Calu3 (cell line): ENCODE results near the gene CNTNAP2. TPM values are rescaled to one million over a fixed set of nuclear protein-coding genes. Genes with fewer than 3 reads are reported as not detected.

Experiments
- BruUV-seq: library from RNA; stranded (reverse); fragments of 400-500 nt; replicated peaks from 2 replicates; lab custom pipeline; 2021; lab: Mats Ljungman, UMichigan
- CTCF ChIA-PET: fragments of 300-600 bp; sonication (Branson Sonifier 250); formaldehyde crosslinking; loops from one replicate; lab custom pipeline; 2022; ENCODE audit warnings: antibody characterized with exemption; lab: Charles Lee
- DNase-seq: peaks from one replicate; pipeline ENCODE4 v3.0.0; 2022
- H3K27ac Mint-ChIP-seq: one replicate; pipeline ENCODE4 v1.8.0; 2022; ENCODE audit warnings: mixed read lengths; ENCODE audit not compliant: unreplicated experiment
- H3K27me3 Mint-ChIP-seq: one replicate; pipeline ENCODE4 v1.8.0; 2022; ENCODE audit warnings: mixed read lengths; ENCODE audit not compliant: unreplicated experiment
- H3K36me3 Mint-ChIP-seq: one replicate; pipeline ENCODE4 v1.8.0; 2022; ENCODE audit warnings: mild to moderate bottlenecking, moderate library complexity, mixed read lengths; ENCODE audit not compliant: insufficient read depth, unreplicated experiment
- H3K4me1 Mint-ChIP-seq: one replicate; pipeline ENCODE4 v1.8.0; 2022; ENCODE audit warnings: mild to moderate bottlenecking, low read depth, mixed read lengths; ENCODE audit not compliant: unreplicated experiment
- H3K4me3 Mint-ChIP-seq: one replicate; pipeline ENCODE4 v1.8.0; 2022; ENCODE audit warnings: mild to moderate bottlenecking, low read depth, moderate library complexity, mixed read lengths; ENCODE audit not compliant: unreplicated experiment
- H3K9me3 Mint-ChIP-seq: one replicate; pipeline ENCODE4 v1.8.0; 2022; ENCODE audit warnings: low read depth, mixed read lengths; ENCODE audit not compliant: unreplicated experiment
- CTCF ChIP-seq: fragments of 200-600 bp; IDR thresholded peaks from one replicate; pipeline ENCODE4 v1.8.0; 2022; ENCODE audit warnings: antibody characterized with exemption; ENCODE audit not compliant: unreplicated experiment
- intact Hi-C: fragments of 100-400 bp; cut with micrococcal nuclease; formaldehyde crosslinking; loops from one replicate; pipeline ENCODE4 v1.10.0; 2022; ENCODE audit not compliant: unreplicated experiment
- total RNA-seq: library from RNA; stranded (reverse); gene quantifications from 2 replicates; pipeline ENCODE4 v1.2.3, GENCODE V29; 2022

The CNTNAP2 gene
- total RNA-seq, 1 experiment from 2014 or later, result 1.1 TPM

- CTCF ChIA-PET, result no interaction called here
- Mint-ChIP-seq H3K4me1 (no peaks in the 10 kb centered on the region), H3K36me3 (no peaks in the 10 kb centered on the region), H3K27ac (no peak overlapping the region), H3K4me3 (no peak overlapping the region), H3K27me3 (no peaks in the 10 kb centered on the region), H3K9me3 (peaks cover 8% of the 10 kb centered on the region)
- no peak for DNase-seq
- intact Hi-C loops, result no loop called here
- TF ChIP-seq CTCF, result no peak
- BruUV-seq, result no TSS peak
Observed at GRCh38 chr7:146321301-146321700, 204.7 kb downstream of the CNTNAP2 start.

GRCh38 chr7:146331369-146331768 lies 214.8 kb downstream of the CNTNAP2 start:
- BruUV-seq, result no TSS peak
- Mint-ChIP-seq H3K27ac (no peak overlapping the region), H3K36me3 (no peaks in the 10 kb centered on the region), H3K9me3 (peaks cover 13% of the 10 kb centered on the region), H3K27me3 (no peaks in the 10 kb centered on the region), H3K4me3 (no peak overlapping the region), H3K4me1 (no peaks in the 10 kb centered on the region)
- TF ChIP-seq CTCF, result no peak
- DNase-seq, result no peak
- intact Hi-C loops, result no loop called here
- CTCF ChIA-PET, result no interaction called here

- no peaks in the 10 kb centered on the region for H3K27me3 Mint-ChIP-seq
- CTCF ChIA-PET, result interaction anchor here (0.6 kb wide), 1 partner anchor 26 kb away, joined by 4 read pairs; no protein-coding TSS in a partner anchor
Observed at GRCh38 chr7:146345251-146345650, 228.7 kb downstream of the CNTNAP2 start.

GRCh38 chr7:146346096-146346495 lies 229.5 kb downstream of the CNTNAP2 start:
- intact Hi-C loops, result no loop called here
- TF ChIP-seq CTCF, result no peak
- Mint-ChIP-seq H3K4me3 (no peak overlapping the region), H3K9me3 (peaks cover 11% of the 10 kb centered on the region), H3K27ac (no peak overlapping the region), H3K4me1 (no peaks in the 10 kb centered on the region), H3K27me3 (no peaks in the 10 kb centered on the region), H3K36me3 (no peaks in the 10 kb centered on the region)
- CTCF ChIA-PET, result no interaction called here
- BruUV-seq, result no TSS peak
- DNase-seq, result no peak

More at GRCh38 chr7:146345251-146345650, 228.7 kb downstream of the CNTNAP2 start:
- intact Hi-C loops, result no loop called here
- no peak for TF ChIP-seq CTCF
- no peak overlapping the region for H3K4me3 Mint-ChIP-seq
- H3K36me3 Mint-ChIP-seq, result no peaks in the 10 kb centered on the region
- no peaks in the 10 kb centered on the region for H3K4me1 Mint-ChIP-seq
- no peak overlapping the region for H3K27ac Mint-ChIP-seq
- BruUV-seq, result no TSS peak
- no peak for DNase-seq
- peaks cover 11% of the 10 kb centered on the region for H3K9me3 Mint-ChIP-seq
